Activated CD4-positive, alpha-beta memory T cell treated with anti-CD3 and anti-CD28 coated beads for 36 hours (primary cell): ENCODE measurements around the gene NCOA4. TPM values are rescaled to one million over a fixed set of nuclear protein-coding genes. Genes with fewer than 3 reads are reported as not detected.

ENCODE experiments used
- CTCF ChIA-PET: fragments of 350-600 bp; sonication (Branson Sonifier 250); formaldehyde crosslinking; loops from one replicate; lab custom pipeline; 2021; ENCODE audit warnings: antibody characterized with exemption, inconsistent platforms; lab: Charles Lee
- POLR2A ChIA-PET: fragments of 350-600 bp; sonication (Branson Sonifier 250); formaldehyde crosslinking; loops from one replicate; lab custom pipeline; 2021; ENCODE audit warnings: antibody characterized with exemption; lab: Charles Lee
- DNase-seq: peaks from one replicate; pipeline ENCODE4 v3.0.0-alpha.2; 2020
- H3K27ac Mint-ChIP-seq: one replicate; pipeline ENCODE4 v1.8.0; 2021; ENCODE audit warnings: mixed read lengths
- H3K27me3 Mint-ChIP-seq: one replicate; pipeline ENCODE4 v1.8.0; 2021; ENCODE audit warnings: mixed read lengths
- H3K36me3 Mint-ChIP-seq: one replicate; pipeline ENCODE4 v1.8.0; 2021; ENCODE audit warnings: mixed read lengths
- H3K4me1 Mint-ChIP-seq: one replicate; pipeline ENCODE4 v1.8.0; 2021; ENCODE audit warnings: low read depth, mixed read lengths
- H3K4me3 Mint-ChIP-seq: one replicate; pipeline ENCODE4 v1.8.0; 2021; ENCODE audit warnings: mild to moderate bottlenecking, mixed read lengths
- H3K9me3 Mint-ChIP-seq: one replicate; pipeline ENCODE4 v1.8.0; 2021; ENCODE audit warnings: mixed read lengths
- intact Hi-C: fragments of 100-400 bp; cut with micrococcal nuclease; formaldehyde crosslinking; loops from one replicate; pipeline ENCODE4 v1.15.1; 2023
- total RNA-seq, 2 experiments: library from RNA; stranded (reverse); gene quantifications; one replicate each; pipeline ENCODE4 v1.2.3, GENCODE V29; 2021

Gene NCOA4
- total RNA-seq, 2 experiments from 2014 or later, result 79.9 to 85.3 TPM

GRCh38 chr10:46048152-46048551 lies 17.7 kb upstream of the NCOA4 start:
- no peak overlapping the region for H3K4me3 Mint-ChIP-seq
- ChIA-PET POLR2A (no interaction called here), CTCF (no interaction called here)
- no peak overlapping the region for H3K27ac Mint-ChIP-seq
- H3K27me3 Mint-ChIP-seq, result no peaks in the 10 kb centered on the region
- DNase-seq, result no peak
- H3K36me3 Mint-ChIP-seq, result no peaks in the 10 kb centered on the region
- H3K9me3 Mint-ChIP-seq, result no peaks in the 10 kb centered on the region
- intact Hi-C loops, result no loop called here
- H3K4me1 Mint-ChIP-seq, result no peaks in the 10 kb centered on the region

GRCh38 chr10:46046261-46046660 lies 15.8 kb upstream of the NCOA4 start, which contains the start of gene MSMB:
TSS of gene MSMB (minus strand) at chr10:46046269. CDS start at chr10:46046237, 32 bp downstream.
- no peak for DNase-seq
- no peaks in the 10 kb centered on the region for H3K36me3 Mint-ChIP-seq
- H3K27me3 Mint-ChIP-seq, result no peaks in the 10 kb centered on the region
- H3K4me3 Mint-ChIP-seq, result no peak within 1 kb of the TSS
- H3K27ac Mint-ChIP-seq, result no peak within 1 kb of the TSS
- POLR2A ChIA-PET, result no interaction called here
- H3K4me1 Mint-ChIP-seq, result no peaks in the 10 kb centered on the region
- intact Hi-C loops, result no loop called here
- H3K9me3 Mint-ChIP-seq, result no peaks in the 10 kb centered on the region
- CTCF ChIA-PET, result no interaction called here

GRCh38 chr10:46042527-46042926 lies 12.1 kb upstream of the NCOA4 start:
- intact Hi-C loops, result no loop called here
- Mint-ChIP-seq H3K4me3 (no peak overlapping the region), H3K27ac (no peak overlapping the region), H3K9me3 (no peaks in the 10 kb centered on the region), H3K4me1 (no peaks in the 10 kb centered on the region), H3K27me3 (no peaks in the 10 kb centered on the region), H3K36me3 (no peaks in the 10 kb centered on the region)
- no peak for DNase-seq
- ChIA-PET POLR2A (no interaction called here), CTCF (no interaction called here)

- POLR2A ChIA-PET, result no interaction called here
- Mint-ChIP-seq H3K27ac (no peak overlapping the region), H3K4me3 (no peak overlapping the region), H3K9me3 (no peaks in the 10 kb centered on the region), H3K27me3 (no peaks in the 10 kb centered on the region), H3K4me1 (no peaks in the 10 kb centered on the region), H3K36me3 (no peaks in the 10 kb centered on the region)
- intact Hi-C loops, result no loop called here
- CTCF ChIA-PET, result interaction anchor here (0.9 kb wide), 1 partner anchor 12 kb away, joined by 3 read pairs; no protein-coding TSS in a partner anchor
- DNase-seq, result no peak
These were observed 9.6 kb upstream of the NCOA4 start for GRCh38 chr10:46040004-46040403.

GRCh38 chr10:46037107-46037825 lies 6.8 kb upstream of the NCOA4 start:
- Mint-ChIP-seq H3K36me3 (no peaks in the 10 kb centered on the region), H3K9me3 (no peaks in the 10 kb centered on the region), H3K4me3 (no peak overlapping the region), H3K27ac (no peak overlapping the region), H3K4me1 (no peaks in the 10 kb centered on the region), H3K27me3 (no peaks in the 10 kb centered on the region)
- ChIA-PET POLR2A (no interaction called here), CTCF (no interaction called here)
- intact Hi-C loops, result no loop called here
- DNase-seq, result no peak

GRCh38 chr10:46035923-46036849 lies 5.8 kb upstream of the NCOA4 start:
- intact Hi-C loops, result no loop called here
- H3K36me3 Mint-ChIP-seq, result no peaks in the 10 kb centered on the region
- H3K4me1 Mint-ChIP-seq, result peaks cover 2% of the 10 kb centered on the region
- ChIA-PET CTCF (no interaction called here), POLR2A (no interaction called here)
- no peak overlapping the region for H3K4me3 Mint-ChIP-seq
- no peak overlapping the region for H3K27ac Mint-ChIP-seq
- no peaks in the 10 kb centered on the region for H3K9me3 Mint-ChIP-seq
- DNase-seq, result no peak
- no peaks in the 10 kb centered on the region for H3K27me3 Mint-ChIP-seq

- intact Hi-C loops, result loop anchor here (5.0 kb wide), 3 partner anchors 59 to 361 kb away; partner anchors contain the start of gene ZFAND4
- CTCF ChIA-PET, result no interaction called here
- H3K4me1 Mint-ChIP-seq, result peaks cover 18% of the 10 kb centered on the region
- H3K36me3 Mint-ChIP-seq, result no peaks in the 10 kb centered on the region
- POLR2A ChIA-PET, result no interaction called here
- H3K4me3 Mint-ChIP-seq, result no peak overlapping the region
- H3K9me3 Mint-ChIP-seq, result no peaks in the 10 kb centered on the region
- DNase-seq, result no peak
- H3K27me3 Mint-ChIP-seq, result no peaks in the 10 kb centered on the region
- H3K27ac Mint-ChIP-seq, result no peak overlapping the region
These were observed 3.2 kb upstream of the NCOA4 start for GRCh38 chr10:46033602-46034011.

- ChIA-PET POLR2A (no interaction called here), CTCF (interaction anchor here (1.4 kb wide), 2 partner anchors 8 to 11 kb away, joined by 4 to 6 read pairs; no protein-coding TSS in a partner anchor)
- Mint-ChIP-seq H3K27ac (no peak overlapping the region), H3K9me3 (no peaks in the 10 kb centered on the region), H3K4me3 (no peak overlapping the region), H3K4me1 (peaks cover 34% of the 10 kb centered on the region), H3K27me3 (no peaks in the 10 kb centered on the region), H3K36me3 (no peaks in the 10 kb centered on the region)
- no peak for DNase-seq
- intact Hi-C loops, result loop anchor here (5.0 kb wide), 3 partner anchors 60 to 360 kb away; partner anchors contain the start of gene ZFAND4
These were observed 1.5 kb upstream of the NCOA4 start for GRCh38 chr10:46031648-46032532.

- intact Hi-C loops, result loop anchor here (2.0 to 10.0 kb wide), 8 partner anchors 31 to 1025 kb away; partner anchors contain the start of genes TIMM23, ZFAND4 and ZNF22
- H3K4me3 Mint-ChIP-seq, result peak overlapping the region; percentile 84
- H3K36me3 Mint-ChIP-seq, result peaks cover 2% of the 10 kb centered on the region
- DNase-seq, result no peak
- peaks cover 53% of the 10 kb centered on the region for H3K4me1 Mint-ChIP-seq
- POLR2A ChIA-PET, result no interaction called here
- H3K27ac Mint-ChIP-seq, result peak overlapping the region; percentile 86
- no peaks in the 10 kb centered on the region for H3K27me3 Mint-ChIP-seq
- no peaks in the 10 kb centered on the region for H3K9me3 Mint-ChIP-seq
- CTCF ChIA-PET, result interaction anchor here (1.2 to 3.1 kb wide), 6 partner anchors 11 to 198 kb away, joined by 4 to 35 read pairs (median 7); no protein-coding TSS in a partner anchor
These were observed 877 bp downstream of the NCOA4 start for GRCh38 chr10:46029461-46030030.

- H3K4me3 Mint-ChIP-seq, result peak overlapping the region; percentile 84
- POLR2A ChIA-PET, result no interaction called here
These were observed 1.6 kb downstream of the NCOA4 start for GRCh38 chr10:46028584-46029460.

More at GRCh38 chr10:46028584-46029460, 1.6 kb downstream of the NCOA4 start:
- intact Hi-C loops, result loop anchor here (2.0 to 10.0 kb wide), 5 partner anchors 30 to 1024 kb away; partner anchors contain the start of genes TIMM23 and ZNF22
- Mint-ChIP-seq H3K9me3 (no peaks in the 10 kb centered on the region), H3K36me3 (peaks cover 2% of the 10 kb centered on the region), H3K27me3 (no peaks in the 10 kb centered on the region), H3K27ac (peak overlapping the region; percentile 86), H3K4me1 (peaks cover 60% of the 10 kb centered on the region)
- CTCF ChIA-PET, result interaction anchor here (0.6 to 3.1 kb wide), 8 partner anchors 10 to 362 kb away, joined by 3 to 35 read pairs (median 5); no protein-coding TSS in a partner anchor
- DNase-seq, result peak; percentile 38
